Body of pancreas (tissue), 4 donors: Measurements from ENCODE around the gene UBE2M.

Source experiments
- CTCF ChIP-seq, 7 experiments: fragments of 450-650 bp in 4 of 7; fragments of 200-600 bp in 3 of 7; sonication (generic) in 3 of 7; IDR thresholded peaks; one replicate each; pipeline ENCODE4 v1.5.1; 2016 to 2019; ENCODE audit warnings: antibody characterized with exemption in 7 of 7
- POLR2A ChIP-seq, 3 donors: fragments of 450-650 bp; IDR thresholded peaks; one replicate each; pipeline ENCODE4 v1.6.1; 2016; ENCODE audit warnings: antibody characterized with exemption in 3 of 3, mild to moderate bottlenecking in 2 of 3

DNA sequence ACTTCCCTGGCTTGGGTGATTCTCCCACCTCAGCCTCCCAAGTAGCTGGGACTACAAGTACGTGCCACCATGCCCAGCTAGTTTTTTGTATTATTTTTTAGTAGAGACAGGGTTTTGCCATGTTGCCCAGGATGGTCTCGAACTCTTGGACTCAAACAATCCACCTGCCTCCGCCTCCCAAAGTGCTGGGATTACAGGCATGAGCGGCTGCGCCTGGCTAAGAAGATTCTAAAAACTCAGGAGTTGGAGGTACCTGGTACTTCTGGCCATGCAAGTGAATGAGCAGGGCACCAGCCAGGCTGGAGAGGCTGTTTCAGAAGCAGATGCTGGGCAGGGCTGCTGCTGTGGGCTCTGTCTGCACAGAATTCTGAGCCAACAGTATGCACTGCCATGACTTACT lies 8.6 kb upstream of the UBE2M start:
- TF ChIP-seq POLR2A (IDR thresholded peaks at IDR 0.05) = no peak
- no peak for TF ChIP-seq CTCF (IDR thresholded peaks at IDR 0.05)
